Measurements from ENCODE around the gene MTIF3.

DNA sequence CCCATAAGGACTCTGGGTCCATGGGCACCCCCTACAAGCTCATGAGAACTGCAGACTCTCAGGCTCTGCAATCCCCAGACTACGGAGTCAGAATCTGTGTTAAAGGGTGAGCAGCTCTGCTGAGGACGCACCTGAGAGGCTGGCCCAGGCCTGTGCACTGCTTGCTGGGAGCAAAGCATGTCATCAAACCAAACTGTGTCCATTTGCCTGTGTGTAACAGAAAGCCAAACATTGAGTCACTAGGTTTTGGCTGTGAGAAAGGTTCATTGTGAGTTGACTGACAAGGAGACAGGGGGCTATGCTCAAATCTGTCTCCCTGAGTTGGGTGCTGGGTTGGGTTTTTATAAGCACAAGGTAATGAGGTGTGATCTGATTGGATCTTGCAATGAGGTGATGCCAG lies 22.1 kb upstream of the MTIF3 start:
- TF ChIP-seq, protein P1, sequence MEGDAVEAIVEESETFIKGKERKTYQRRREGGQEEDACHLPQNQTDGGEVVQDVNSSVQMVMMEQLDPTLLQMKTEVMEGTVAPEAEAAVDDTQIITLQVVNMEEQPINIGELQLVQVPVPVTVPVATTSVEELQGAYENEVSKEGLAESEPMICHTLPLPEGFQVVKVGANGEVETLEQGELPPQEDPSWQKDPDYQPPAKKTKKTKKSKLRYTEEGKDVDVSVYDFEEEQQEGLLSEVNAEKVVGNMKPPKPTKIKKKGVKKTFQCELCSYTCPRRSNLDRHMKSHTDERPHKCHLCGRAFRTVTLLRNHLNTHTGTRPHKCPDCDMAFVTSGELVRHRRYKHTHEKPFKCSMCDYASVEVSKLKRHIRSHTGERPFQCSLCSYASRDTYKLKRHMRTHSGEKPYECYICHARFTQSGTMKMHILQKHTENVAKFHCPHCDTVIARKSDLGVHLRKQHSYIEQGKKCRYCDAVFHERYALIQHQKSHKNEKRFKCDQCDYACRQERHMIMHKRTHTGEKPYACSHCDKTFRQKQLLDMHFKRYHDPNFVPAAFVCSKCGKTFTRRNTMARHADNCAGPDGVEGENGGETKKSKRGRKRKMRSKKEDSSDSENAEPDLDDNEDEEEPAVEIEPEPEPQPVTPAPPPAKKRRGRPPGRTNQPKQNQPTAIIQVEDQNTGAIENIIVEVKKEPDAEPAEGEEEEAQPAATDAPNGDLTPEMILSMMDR (conservative IDR thresholded peaks at IDR 0.05; ENCODE audit: low read length), result no peak
- no peak for TF ChIP-seq EZH2phosphoT487 (IDR thresholded peaks at IDR 0.05; ENCODE audit: borderline replicate concordance, low read depth, low read length)
